BLaER1 treated with 17β-estradiol and CSF1 and Interleukin-3, amounts not matched to agents 10 nM and 100 nM (cell line): ENCODE results near the gene BARHL1.

Source experiments
- H3K27ac ChIP-seq, 11 experiments: shearing (Covaris generic); formaldehyde crosslinking; 2 replicates each; pipeline ENCODE4 v1.8.1; 2022
- H3K27me3 ChIP-seq, 11 experiments: shearing (Covaris generic); formaldehyde crosslinking; 2 replicates each; pipeline ENCODE4 v1.8.1; 2022
- H3K36me3 ChIP-seq, 11 experiments: shearing (Covaris generic); formaldehyde crosslinking; 2 replicates each; pipeline ENCODE4 v1.8.1; 2022
- H3K4me1 ChIP-seq, 10 experiments: shearing (Covaris generic); formaldehyde crosslinking; 2 replicates each; pipeline ENCODE4 v1.8.1; 2022
- H3K4me2 ChIP-seq, 11 experiments: shearing (Covaris generic); formaldehyde crosslinking; 2 replicates each; pipeline ENCODE4 v1.8.1; 2022
- H3K4me3 ChIP-seq, 10 experiments: shearing (Covaris generic); formaldehyde crosslinking; 2 replicates each; pipeline ENCODE4 v1.8.1; 2022
- H3K9ac ChIP-seq, 11 experiments: shearing (Covaris generic); formaldehyde crosslinking; 2 replicates each; pipeline ENCODE4 v1.8.1; 2022
- H3K9me3 ChIP-seq, 11 experiments: shearing (Covaris generic); formaldehyde crosslinking; replicated peaks in 1 of 11; 2 replicates each; pipeline ENCODE4 v1.8.1; 2022
- H4K20me1 ChIP-seq, 11 experiments: shearing (Covaris generic); formaldehyde crosslinking; 2 replicates each; pipeline ENCODE4 v1.8.1; 2022
- Cebpa-rat ChIP-seq, 11 experiments: shearing (Covaris generic); IDR thresholded peaks; 2 replicates each; pipeline ENCODE4 v1.8.1; 2022

BARHL1 gene

GRCh38 chr9:132551556-132551955 lies 30.9 kb upstream of the BARHL1 start:
- Histone ChIP-seq H3K4me2 (no peak overlapping the region), H3K9me3 (no peaks in the 10 kb centered on the region), H3K27me3 (no peaks in the 10 kb centered on the region), H3K36me3 (no peaks in the 10 kb centered on the region), H3K9ac (no peak overlapping the region), H3K4me3 (no peak overlapping the region), H3K27ac (no peak overlapping the region), H4K20me1 (no peaks in the 10 kb centered on the region), H3K4me1 (peaks cover 2 to 13% (median 9%) of the 10 kb centered on the region in 10 experiments; a peak in 19 of 20 replicates)
- TF ChIP-seq Cebpa-rat (IDR thresholded peaks at IDR 0.05): no peak

- H3K4me1 ChIP-seq: peaks cover 0 to 9% (median 5%) of the 10 kb centered on the region in 10 experiments; a peak in 9 of 20 replicates
- no peak overlapping the region for H3K27ac ChIP-seq
- no peak overlapping the region for H3K4me2 ChIP-seq
- H4K20me1 ChIP-seq: 0 out of 22 replicates have a peak, but pooled peaks cover 0 to 2% (median 0%) of the 10 kb centered on the region in 11 experiments
- no peak overlapping the region for H3K9ac ChIP-seq
- no peak for TF ChIP-seq Cebpa-rat (IDR thresholded peaks at IDR 0.05)
- H3K4me3 ChIP-seq: no peak overlapping the region
- no peaks in the 10 kb centered on the region for H3K36me3 ChIP-seq
- H3K9me3 ChIP-seq: no peaks in the 10 kb centered on the region
- no peaks in the 10 kb centered on the region for H3K27me3 ChIP-seq
Measured at GRCh38 chr9:132552041-132552440, 30.4 kb upstream of the BARHL1 start.

- H3K4me3 ChIP-seq: no peak overlapping the region
- TF ChIP-seq Cebpa-rat (IDR thresholded peaks at IDR 0.05): no peak
- no peak overlapping the region for H3K9ac ChIP-seq
- no peaks in the 10 kb centered on the region for H3K36me3 ChIP-seq
- H3K27me3 ChIP-seq: no peaks in the 10 kb centered on the region
- no peak overlapping the region for H3K27ac ChIP-seq
- H4K20me1 ChIP-seq: 0 out of 22 replicates have a peak, but pooled peaks cover 0 to 5% (median 0%) of the 10 kb centered on the region in 11 experiments
- no peaks in the 10 kb centered on the region for H3K4me1 ChIP-seq
- peaks cover 0 to 7% (median 0%) of the 10 kb centered on the region in 11 experiments; a peak in 1 of 22 replicates for H3K9me3 ChIP-seq
- H3K4me2 ChIP-seq: no peak overlapping the region
Measured at GRCh38 chr9:132554755-132555154, 27.7 kb upstream of the BARHL1 start.

- 0 out of 22 replicates have a peak, but pooled peaks cover 0 to 5% (median 0%) of the 10 kb centered on the region in 11 experiments for H4K20me1 ChIP-seq
- H3K4me3 ChIP-seq: no peak overlapping the region
- no peaks in the 10 kb centered on the region for H3K27me3 ChIP-seq
- H3K4me2 ChIP-seq: no peak overlapping the region
- H3K27ac ChIP-seq: no peak overlapping the region
- no peak overlapping the region for H3K9ac ChIP-seq
- H3K36me3 ChIP-seq: no peaks in the 10 kb centered on the region
- peaks cover 0 to 7% (median 0%) of the 10 kb centered on the region in 11 experiments; a peak in 1 of 22 replicates for H3K9me3 ChIP-seq
- no peaks in the 10 kb centered on the region for H3K4me1 ChIP-seq
- no peak for TF ChIP-seq Cebpa-rat (IDR thresholded peaks at IDR 0.05)
Measured at GRCh38 chr9:132555528-132555927, 26.9 kb upstream of the BARHL1 start.

- H3K36me3 ChIP-seq: no peaks in the 10 kb centered on the region
- no peaks in the 10 kb centered on the region for H3K27me3 ChIP-seq
- H3K9ac ChIP-seq: no peak overlapping the region
- H3K4me1 ChIP-seq: no peaks in the 10 kb centered on the region
- 0 out of 22 replicates have a peak, but pooled peaks cover 0 to 5% (median 0%) of the 10 kb centered on the region in 11 experiments for H4K20me1 ChIP-seq
- H3K4me3 ChIP-seq: no peak overlapping the region
- TF ChIP-seq Cebpa-rat (IDR thresholded peaks at IDR 0.05): no peak
- peaks cover 0 to 7% (median 0%) of the 10 kb centered on the region in 11 experiments; a peak in 1 of 22 replicates for H3K9me3 ChIP-seq
- H3K27ac ChIP-seq: no peak overlapping the region
- no peak overlapping the region for H3K4me2 ChIP-seq
Measured at GRCh38 chr9:132556235-132556634, 26.2 kb upstream of the BARHL1 start.

- no peak overlapping the region for H3K9ac ChIP-seq
- H3K27ac ChIP-seq: no peak overlapping the region
- peaks cover 0 to 4% (median under 1%) of the 10 kb centered on the region in 10 experiments; a peak in 10 of 20 replicates for H3K4me1 ChIP-seq
- no peaks in the 10 kb centered on the region for H3K36me3 ChIP-seq
- 0 out of 22 replicates have a peak, but pooled peaks cover 0 to 5% (median 0%) of the 10 kb centered on the region in 11 experiments for H4K20me1 ChIP-seq
- no peak for TF ChIP-seq Cebpa-rat (IDR thresholded peaks at IDR 0.05)
- no peak overlapping the region for H3K4me2 ChIP-seq
- no peak overlapping the region for H3K4me3 ChIP-seq
- H3K27me3 ChIP-seq: no peaks in the 10 kb centered on the region
- H3K9me3 ChIP-seq: peaks cover 0 to 7% (median 0%) of the 10 kb centered on the region in 11 experiments; a peak in 1 of 22 replicates
Measured at GRCh38 chr9:132556714-132557113, 25.7 kb upstream of the BARHL1 start.

GRCh38 chr9:132557159-132557558 lies 25.2 kb upstream of the BARHL1 start:
- TF ChIP-seq Cebpa-rat (IDR thresholded peaks at IDR 0.05): no peak
- no peak overlapping the region for H3K4me3 ChIP-seq
- H4K20me1 ChIP-seq: 0 out of 22 replicates have a peak, but pooled peaks cover 0 to 5% (median 0%) of the 10 kb centered on the region in 11 experiments
- H3K36me3 ChIP-seq: no peaks in the 10 kb centered on the region
- H3K27ac ChIP-seq: no peak overlapping the region
- no peak overlapping the region for H3K4me2 ChIP-seq
- H3K9me3 ChIP-seq: peaks cover 0 to 7% (median 0%) of the 10 kb centered on the region in 11 experiments; a peak in 1 of 22 replicates
- no peak overlapping the region for H3K9ac ChIP-seq
- H3K27me3 ChIP-seq: no peaks in the 10 kb centered on the region
- peaks cover 0 to 9% (median 5%) of the 10 kb centered on the region in 10 experiments; a peak in 17 of 20 replicates for H3K4me1 ChIP-seq

GRCh38 chr9:132559711-132560110 lies 22.7 kb upstream of the BARHL1 start:
- no peaks in the 10 kb centered on the region for H3K36me3 ChIP-seq
- H3K4me3 ChIP-seq: no peak overlapping the region
- peaks cover 6 to 17% (median 13%) of the 10 kb centered on the region in 10 experiments; a peak in 18 of 20 replicates for H3K4me1 ChIP-seq
- H3K9ac ChIP-seq: no peak overlapping the region
- H3K9me3 ChIP-seq: peaks cover 0 to 7% (median 0%) of the 10 kb centered on the region in 11 experiments; a peak in 1 of 22 replicates
- H3K27ac ChIP-seq: no peak overlapping the region
- H4K20me1 ChIP-seq: 0 out of 22 replicates have a peak, but pooled peaks cover 0 to 5% (median 0%) of the 10 kb centered on the region in 11 experiments
- no peak for TF ChIP-seq Cebpa-rat (IDR thresholded peaks at IDR 0.05)
- no peaks in the 10 kb centered on the region for H3K27me3 ChIP-seq
- no peak overlapping the region for H3K4me2 ChIP-seq

GRCh38 chr9:132560616-132561202 lies 21.7 kb upstream of the BARHL1 start:
- no peak overlapping the region for H3K4me3 ChIP-seq
- H3K9me3 ChIP-seq: peaks cover 0 to 7% (median 0%) of the 10 kb centered on the region in 11 experiments; a peak in 1 of 22 replicates
- no peak overlapping the region for H3K27ac ChIP-seq
- no peaks in the 10 kb centered on the region for H3K36me3 ChIP-seq
- H4K20me1 ChIP-seq: 0 out of 22 replicates have a peak, but pooled peaks cover 0 to 5% (median 0%) of the 10 kb centered on the region in 11 experiments
- no peaks in the 10 kb centered on the region for H3K27me3 ChIP-seq
- peaks cover 6 to 17% (median 13%) of the 10 kb centered on the region in 10 experiments; a peak in 18 of 20 replicates for H3K4me1 ChIP-seq
- H3K9ac ChIP-seq: no peak overlapping the region
- no peak for TF ChIP-seq Cebpa-rat (IDR thresholded peaks at IDR 0.05)
- no peak overlapping the region for H3K4me2 ChIP-seq
